DMS53 (cell line): ENCODE measurements around the gene SLC17A1.

Experiments used
- DNase-seq: peaks from one replicate; lab custom pipeline; 2025; lab: John Stamatoyannopoulos, UW

The SLC17A1 gene

DNA sequence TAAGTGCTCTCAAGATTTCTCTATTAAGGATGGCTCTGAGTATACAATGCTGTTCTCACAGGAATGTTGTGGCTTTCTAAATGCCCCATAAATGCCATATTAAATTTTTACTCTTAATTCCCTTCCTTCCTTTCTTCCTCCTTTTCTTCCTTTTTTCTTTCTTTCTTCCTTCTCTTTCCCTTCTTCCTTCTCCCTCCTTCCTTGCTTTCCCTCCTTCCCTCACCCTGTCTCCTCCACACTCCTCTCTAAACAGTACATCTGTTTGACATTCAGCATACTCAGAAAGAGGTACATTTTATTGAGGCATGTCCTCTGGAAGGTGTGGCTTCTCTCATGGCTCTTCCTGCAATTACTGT lies 433 bp upstream of the SLC17A1 start:
- DNase-seq = no peak

DNA sequence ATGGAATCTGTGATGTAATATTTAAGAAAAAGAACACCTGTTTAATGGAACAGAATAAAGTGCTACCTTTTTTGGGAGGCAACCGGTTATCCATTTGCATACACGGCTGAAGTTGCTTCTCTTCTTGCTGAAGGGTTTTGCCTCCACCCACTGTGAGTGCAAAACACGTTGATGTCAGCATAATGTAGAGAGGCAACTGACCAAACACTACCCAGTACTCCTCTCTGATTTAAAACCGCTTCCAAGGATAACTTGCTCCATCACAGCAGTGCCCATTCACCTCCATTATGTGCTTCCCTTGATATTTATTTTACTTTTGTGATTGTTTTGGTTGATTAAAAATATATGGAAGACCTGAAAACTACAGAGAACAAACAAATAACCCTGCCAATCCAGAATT lies 1.4 kb downstream of the SLC17A1 start:
- no peak for DNase-seq

DNA sequence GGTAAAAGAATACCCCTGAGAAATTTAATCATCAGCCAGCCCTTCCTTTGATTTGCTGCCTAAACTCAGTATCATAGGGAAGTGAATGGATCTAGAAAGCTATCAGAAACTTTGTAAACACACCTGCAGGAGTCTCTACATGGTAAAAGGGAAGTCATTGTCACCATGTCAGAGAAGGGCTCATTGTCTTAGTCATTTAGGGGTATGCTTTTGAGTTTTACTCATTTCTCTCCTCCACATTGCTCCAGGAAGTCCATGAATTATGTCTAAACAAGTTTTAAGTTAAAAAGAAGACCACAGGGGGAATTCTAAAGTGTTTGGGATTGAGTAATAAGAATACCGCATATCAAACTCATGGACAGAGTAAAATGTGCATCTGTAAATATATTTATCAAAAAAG lies 2.5 kb downstream of the SLC17A1 start:
- DNase-seq = no peak

DNA sequence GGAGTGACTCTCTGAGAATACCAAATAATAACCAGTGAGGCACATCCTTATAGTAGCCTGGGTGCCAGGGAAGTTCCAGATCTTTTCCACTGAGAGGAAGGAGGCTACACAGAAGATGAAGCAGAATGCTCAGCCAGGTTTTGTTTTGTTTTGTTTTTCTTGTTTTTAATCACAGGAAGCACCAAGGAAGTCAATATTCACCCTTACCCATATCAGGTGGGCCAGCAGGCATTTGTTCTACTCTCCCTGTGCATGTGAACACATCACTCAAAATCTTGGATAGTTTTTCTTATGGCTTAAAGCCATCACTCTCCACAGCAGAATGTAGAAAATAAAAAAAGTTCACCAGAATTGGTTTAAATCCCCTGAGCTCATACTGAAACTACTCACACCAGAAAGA lies 10.5 kb downstream of the SLC17A1 start:
- DNase-seq = no peak

DNA sequence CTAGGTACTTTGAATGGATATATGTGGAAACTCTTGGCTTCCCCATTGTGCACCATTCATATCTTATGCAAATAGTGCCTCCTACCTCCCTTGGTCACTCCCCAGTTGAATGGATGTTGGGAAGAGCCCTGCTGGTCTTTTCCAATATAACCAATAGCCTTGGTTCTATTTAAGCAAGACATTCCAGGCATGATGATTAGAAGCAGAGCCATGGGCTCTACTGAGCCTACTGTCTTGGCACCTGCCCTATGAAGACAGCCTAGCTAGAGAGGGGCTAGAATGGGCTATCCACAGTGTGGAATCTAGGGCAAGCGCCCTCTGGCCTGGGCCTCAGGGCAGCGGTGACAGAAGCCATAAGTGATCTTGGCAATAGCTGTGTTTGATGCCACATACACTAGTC lies 15.6 kb downstream of the SLC17A1 start:
- DNase-seq = no peak

DNA sequence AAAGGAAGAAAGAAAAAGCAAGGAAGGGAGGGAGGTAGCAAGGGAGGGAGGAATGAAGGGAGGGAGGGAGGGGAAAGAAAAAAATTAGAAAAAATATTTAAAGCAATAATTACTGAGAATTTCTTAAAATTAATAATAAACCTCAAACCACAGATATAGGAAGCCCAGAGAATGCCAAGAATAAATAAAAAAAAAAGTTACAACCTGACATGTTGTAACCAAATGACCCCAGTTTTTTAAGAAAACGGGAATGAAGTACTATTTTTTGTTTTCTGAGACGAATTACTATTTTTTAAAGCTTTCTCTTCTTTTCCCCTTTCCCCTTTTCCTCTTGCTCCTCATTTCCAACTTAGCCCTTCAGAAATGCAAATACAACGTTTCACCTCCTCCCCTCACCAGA lies 16.7 kb downstream of the SLC17A1 start:
- no peak for DNase-seq

DNA sequence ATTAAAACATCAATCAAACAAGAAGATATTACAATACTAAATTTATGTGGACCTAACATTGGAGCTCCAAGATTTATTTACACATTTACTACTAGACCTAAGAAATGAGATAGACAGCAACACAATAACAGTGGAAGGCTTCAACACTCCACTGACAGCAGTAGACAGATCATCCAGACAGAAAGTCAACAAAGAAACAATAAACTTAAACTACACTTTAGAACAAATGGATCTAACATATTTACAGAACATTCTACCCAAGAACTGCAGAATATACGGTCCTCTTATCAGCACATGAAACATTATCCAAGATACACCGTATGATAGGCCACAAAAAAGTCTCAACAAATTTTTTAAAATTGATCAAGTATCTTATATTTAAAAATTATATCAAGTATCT lies 27.0 kb downstream of the SLC17A1 start:
- no peak for DNase-seq

DNA sequence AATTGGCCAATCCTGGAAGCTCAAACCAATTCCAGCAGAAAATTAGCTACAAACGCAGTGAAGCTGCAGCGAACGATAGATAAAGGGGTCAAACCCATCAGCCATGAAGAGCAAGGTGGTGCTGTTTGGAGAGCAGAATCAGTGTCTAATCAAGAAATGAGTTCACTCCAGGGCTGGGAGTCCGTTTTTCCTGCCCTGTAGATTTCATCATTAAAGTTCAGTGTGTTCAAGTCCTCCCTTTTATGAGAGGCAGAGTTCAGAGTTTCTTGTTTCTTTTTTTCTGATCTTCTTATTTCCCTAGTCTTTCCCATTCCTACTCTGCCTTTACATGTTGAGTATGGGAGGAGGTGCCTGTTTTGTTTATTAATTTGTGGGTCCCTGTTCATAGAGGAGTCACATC lies 30.4 kb downstream of the SLC17A1 start:
- DNase-seq = no peak

DNA sequence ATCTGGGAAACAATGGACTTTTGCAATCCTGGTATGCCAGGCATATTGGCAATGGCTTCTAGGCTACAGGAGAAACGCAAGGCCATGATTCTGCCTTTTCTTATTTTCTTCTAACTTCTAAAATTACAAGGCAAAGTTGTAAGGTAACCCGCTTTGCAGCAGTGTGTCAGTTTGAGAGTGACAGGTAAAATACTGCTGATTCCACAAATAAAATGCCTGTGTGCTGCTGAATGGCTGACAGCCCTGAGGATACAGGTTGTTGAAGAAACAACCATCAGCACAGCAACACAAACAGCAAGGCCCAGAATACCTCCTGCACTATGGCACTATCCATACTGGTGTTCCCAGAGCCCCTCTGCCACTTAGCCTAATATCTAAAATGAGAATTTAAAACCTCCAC lies 37.1 kb downstream of the SLC17A1 start:
- no peak for DNase-seq

DNA sequence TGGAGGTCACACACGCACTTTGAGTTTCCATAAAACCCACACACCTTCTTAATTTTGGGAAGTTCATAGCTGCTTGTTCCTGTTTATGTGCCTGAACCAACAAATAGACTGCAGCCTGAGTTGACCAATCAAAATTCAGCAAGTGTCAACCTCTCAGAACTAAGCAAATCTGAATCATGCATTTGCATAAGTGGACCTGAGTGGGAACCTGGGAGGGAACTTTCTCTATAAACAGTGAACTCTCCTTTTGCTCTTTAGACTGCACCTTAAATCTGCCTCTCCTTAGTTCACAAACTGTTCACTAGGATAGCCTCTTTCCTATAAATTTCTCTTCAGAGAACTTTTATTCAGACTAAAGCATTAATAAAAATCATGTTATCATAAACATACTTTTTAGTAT lies 37.9 kb downstream of the SLC17A1 start:
- DNase-seq = no peak

DNA sequence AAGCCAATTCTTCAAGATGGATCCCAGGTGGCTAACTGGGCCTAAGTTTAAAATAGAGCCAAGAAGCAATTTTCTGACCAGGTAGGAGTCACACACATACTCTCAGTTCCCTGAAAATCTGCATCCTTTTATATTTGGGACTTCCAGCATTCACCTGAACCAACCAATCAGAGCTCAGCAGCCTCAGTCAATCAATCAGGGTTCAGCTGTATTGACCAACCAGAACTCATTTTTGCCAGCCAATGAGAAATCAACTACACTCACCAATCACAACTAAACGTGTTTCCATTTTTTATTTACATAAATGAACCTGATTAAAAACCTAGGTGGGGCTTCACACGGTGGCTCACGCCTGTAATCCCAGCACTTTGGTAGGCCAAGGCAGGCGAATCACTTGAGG lies 39.8 kb downstream of the SLC17A1 start:
- no peak for DNase-seq

DNA sequence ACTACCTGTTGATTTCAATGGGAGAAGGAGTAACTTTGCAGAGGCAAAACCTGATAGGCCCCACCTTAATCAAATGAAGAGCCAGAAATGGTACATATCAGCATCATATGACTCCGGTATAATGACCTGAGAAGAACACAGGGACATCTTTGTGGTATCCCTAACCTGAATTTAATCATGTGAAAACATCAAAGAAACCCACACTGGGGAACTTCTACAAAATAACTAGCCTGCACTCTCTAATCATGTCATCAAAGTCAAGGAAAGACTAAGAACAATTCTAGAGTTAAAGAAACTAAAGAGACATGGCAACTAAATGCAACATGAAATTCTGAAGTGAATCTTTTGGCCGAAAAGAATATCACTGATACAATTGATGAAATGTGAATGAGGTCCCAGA lies 42.4 kb downstream of the SLC17A1 start:
- peak; percentile 7 for DNase-seq

DNA sequence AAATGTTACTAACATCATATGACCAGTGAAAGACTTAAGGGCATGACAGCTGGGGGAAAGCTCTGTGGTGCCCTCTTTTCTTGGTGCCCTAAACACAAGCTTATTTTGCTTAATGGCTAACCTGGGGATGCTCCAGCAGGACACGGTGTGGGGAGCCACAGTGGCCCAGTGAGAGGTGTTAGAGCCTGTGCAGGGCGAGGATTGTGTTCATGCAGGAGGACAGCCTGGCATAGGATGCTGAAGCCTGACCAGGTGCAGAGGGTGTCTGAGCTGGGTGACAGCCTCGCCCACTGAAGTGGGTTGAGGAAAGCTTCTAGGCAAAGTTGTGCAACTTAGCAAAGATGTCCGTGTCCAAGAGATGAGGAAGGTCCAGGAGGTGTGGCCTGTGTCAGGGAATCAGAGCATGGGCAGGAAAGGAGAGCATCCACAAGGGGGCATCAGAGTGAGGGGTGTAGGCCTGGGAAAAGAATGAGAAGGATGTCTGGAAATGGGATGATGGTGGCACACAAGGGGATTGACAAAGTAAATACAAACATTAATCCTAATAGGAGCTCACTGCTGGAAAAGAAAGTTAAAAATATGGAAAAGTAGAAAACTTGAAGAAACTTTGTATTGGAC lies 43.4 kb downstream of the SLC17A1 start:
- peak; percentile 81 for DNase-seq

DNA sequence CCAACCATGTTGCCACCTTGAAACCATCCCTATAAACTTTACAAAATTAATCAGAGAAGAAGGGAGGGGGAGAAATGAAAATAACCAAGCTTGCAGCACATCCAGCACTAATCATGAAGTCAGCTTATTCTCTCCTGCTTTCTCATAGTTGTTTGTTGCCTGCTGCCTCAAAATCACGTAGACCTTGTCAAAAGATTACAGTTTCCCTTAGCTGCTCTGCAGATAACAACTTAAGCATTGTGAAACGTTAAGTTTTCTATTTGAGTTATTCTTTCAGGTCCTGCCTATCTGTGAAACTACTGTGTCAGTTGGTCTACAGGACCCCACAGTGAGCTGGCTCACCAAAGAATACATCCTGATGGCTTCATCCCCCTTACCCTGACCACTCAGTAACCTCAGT lies 44.4 kb downstream of the SLC17A1 start:
- DNase-seq = no peak

DNA sequence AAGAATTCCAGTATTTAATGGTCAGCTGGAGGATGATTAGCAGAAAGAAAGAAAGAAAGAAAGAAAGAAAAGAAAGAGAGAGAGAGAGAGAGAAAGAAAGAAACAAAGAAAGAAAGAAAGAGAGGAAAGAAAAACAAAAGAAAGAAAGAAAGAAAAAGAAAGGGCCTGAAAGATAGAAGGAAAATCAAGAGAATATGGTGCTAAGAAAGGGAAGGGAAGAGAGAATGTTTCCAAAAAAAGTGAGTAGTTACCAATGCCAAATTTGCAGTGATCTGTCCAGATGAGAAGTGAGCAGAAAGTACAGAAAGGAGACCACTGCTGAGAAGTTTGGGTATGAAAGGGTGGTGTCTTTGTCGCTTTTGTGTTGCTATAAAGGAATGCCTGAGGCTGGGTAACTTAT lies 50.7 kb downstream of the SLC17A1 start:
- DNase-seq = no peak

DNA sequence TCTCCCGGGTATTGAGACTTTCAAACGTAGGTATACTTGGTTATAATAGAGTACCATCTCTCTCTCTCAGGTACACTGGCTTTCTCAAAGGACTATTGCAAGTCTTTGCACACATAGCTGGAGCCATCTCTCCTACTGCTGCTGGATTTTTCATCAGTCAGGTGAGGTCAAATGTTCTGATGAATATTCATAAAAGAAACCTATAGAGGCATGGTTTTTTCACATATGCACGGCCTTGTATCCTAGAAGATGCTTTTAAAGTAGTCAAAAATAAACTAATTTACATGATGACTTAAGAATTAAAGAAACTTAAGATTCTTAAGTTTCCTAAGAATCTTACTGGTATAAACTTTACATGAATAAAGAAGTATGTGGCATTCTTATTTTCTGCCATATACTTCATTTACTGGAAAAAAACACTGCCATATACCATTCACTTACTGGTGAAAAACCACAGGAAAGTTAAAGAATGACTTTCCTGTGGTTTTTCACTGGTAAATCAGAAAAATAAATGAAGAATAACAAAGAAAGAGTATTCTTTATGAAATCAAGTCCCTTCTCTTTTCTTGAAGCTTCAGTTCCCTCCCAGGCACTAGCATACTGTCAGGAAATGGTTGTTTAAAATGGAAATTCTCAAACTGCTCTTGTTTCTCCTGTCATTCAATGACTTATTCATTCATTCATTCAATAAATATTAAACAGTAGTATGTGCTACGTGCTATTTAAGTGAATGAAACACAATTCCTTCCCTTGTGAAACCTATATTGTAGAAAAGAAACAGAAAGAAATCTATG lies 53.8 kb downstream of the SLC17A1 start:
- DNase-seq = no peak

DNA sequence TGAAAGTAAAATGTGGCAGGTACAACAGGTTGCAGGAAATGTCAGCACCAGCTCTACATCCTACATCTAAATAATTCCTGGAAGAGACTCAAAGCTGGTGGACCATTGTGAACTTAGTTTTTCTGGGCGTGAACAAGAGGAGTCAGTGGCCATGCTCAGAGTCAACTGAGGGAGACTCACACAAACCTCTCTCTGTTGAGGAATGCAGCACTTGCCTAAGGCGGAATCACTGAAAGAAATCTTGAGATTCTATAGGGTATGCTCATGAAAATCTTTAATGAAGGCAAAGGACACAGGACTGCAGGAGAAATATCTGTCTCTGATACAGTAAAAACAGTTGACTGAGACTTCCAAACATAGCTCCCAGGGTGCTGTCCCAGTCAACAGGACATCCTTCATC lies 54.8 kb downstream of the SLC17A1 start:
- no peak for DNase-seq

DNA sequence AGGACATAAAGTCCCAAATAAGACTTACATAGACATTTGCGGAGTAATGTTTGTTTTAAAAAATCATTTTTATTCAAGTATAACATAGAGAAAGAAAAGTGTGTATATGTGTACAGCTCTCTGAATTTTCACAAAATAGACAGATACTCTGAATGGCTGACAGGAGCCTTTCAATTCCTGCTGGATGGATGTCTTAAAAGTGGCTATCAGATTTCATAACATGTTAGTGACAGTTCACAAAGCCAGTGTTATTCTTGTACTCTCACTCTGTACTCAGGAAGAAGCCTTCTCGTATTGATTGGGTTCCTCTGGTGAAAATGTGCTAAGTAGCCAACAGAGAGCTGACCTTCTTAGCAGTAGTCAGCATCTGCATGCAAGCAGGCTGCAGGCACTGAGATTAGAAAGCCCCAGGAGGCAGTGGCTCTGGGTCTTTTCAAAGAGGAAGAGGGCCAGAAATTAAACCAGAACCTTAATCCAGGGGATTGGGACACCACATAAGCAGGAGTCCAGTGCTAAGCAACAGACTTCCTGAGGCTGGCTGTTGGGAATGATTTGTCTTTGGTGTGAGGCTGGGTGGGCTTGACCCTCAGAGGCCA lies 57.6 kb downstream of the SLC17A1 start:
- DNase-seq = no peak

DNA sequence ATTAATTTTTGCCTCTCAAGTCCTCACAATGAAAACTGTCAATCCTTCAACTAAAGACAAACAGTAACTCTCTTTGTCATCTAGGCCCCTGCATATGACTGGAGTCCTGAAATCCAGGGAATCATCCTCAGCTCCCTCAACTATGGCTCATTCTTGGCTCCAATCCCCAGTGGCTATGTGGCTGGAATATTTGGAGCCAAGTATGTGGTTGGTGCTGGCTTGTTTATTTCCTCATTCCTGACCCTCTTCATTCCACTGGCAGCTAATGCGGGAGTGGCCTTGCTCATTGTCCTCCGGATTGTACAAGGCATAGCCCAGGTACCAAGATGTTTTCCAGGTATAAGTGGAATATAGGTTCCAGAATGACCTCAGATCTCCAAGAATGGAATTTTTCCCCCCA lies 61.9 kb downstream of the SLC17A1 start:
- DNase-seq = no peak

DNA sequence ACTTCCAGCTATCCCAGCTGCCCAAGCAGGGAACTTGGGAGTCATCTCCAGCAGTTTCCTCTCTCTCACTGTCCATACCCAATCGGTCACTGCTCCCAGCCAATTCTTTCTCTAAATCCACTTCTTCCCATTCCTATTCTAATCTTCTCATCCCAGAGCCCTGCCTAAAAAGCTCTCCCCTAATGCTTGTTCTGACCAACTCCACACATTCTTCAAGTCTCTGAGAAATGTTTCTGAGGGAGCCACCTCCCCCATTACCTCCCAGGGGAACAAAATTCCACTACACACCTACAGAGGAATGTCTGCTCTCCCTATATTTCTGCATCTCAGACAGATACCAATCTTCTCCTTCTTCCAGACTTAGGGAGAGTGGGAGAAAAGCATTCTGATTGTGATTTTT lies 63.3 kb downstream of the SLC17A1 start:
- no peak for DNase-seq

DNA sequence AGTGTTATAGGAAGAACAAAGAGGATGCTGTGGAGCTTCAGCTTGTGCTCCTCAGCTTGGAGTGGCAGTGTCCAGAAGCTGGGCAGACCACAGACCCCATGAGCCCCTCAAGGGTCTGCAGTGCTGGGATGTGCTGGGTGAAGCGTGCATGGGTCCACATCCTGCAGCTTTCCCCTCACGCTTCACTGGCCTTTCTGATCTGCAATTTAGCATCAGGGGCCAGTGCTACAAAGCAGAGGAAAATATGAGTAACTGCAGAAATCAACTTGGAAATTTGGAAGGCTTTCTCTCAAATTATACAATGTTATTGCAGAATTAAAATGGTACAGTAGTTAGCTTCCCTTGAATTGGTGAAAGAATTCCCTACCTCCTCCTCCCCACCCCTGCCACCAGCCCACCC lies 67.2 kb downstream of the SLC17A1 start:
- DNase-seq = no peak

DNA sequence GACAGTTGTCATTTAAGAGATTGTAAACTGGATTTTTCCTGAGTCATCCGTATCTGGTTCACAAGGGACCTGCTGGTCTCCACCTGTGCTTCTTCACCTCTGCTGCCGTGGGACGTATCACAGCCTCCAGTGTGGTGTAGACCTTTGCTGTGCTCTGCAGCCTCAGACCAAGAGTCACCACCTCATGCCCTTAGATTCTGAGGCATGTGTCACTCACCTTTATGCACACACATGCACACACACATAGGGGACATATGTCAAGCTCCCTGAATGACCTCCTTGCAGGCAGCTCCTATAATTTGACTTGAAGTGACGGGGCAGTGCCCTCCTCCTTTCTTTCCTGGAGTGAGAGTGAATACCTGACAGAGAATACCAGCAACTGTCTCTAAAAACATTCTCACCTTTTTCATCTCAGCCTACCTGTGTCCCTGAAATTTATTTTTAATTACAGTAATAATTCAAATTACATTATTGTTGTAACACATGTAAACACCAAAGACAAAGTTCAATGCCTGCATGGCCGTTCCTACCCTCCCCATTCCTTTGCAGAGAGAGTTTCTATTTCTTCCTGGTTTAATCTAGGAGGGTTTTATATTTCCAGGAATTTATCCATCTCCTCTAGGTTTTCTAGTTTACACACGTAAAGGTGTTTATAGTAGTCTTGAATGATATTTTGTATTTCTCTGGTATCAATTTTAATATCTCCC lies 73.8 kb downstream of the SLC17A1 start:
- DNase-seq = no peak
